NCI-H460 (cell line): ENCODE results near the gene CDKN2B-AS1. TPM values are rescaled to one million over a fixed set of nuclear protein-coding genes. Genes with fewer than 3 reads are reported as not detected.

Experiments used
- DNase-seq: peaks from one replicate; pipeline ENCODE4 v3.0.0-alpha.2; 2016; ENCODE audit warnings: low read depth; ENCODE audit errors: extremely low read depth
- total RNA-seq: library from RNA; depleted of rRNA; stranded (reverse); fragments of >200 nt; shearing (Covaris generic); gene quantifications from 2 replicates; pipeline ENCODE4 v1.2.3, GENCODE V29; 2014

The CDKN2B-AS1 gene
- total RNA-seq, 1 experiment from 2014 or later = not detected

DNA sequence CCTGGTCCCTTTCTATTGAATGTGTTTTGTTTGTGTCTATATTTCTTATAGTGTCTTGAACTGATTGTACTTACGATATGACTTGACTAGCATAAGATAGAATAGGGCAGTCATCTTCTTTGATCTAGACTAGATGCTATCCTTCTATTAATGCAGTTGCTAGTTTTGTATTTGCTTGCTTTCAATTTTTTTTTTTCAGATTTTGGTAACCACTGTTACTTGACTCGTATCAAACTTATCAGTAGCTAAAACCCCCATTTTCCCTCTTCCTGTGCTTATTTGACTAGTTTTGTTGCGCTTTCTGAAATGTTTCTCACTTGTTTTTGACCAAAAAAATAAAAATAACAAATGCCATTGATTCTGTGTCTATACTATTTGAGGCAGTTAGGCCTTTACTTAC, 83.5 kb downstream of the CDKN2B-AS1 start:
- no peak for DNase-seq

DNA sequence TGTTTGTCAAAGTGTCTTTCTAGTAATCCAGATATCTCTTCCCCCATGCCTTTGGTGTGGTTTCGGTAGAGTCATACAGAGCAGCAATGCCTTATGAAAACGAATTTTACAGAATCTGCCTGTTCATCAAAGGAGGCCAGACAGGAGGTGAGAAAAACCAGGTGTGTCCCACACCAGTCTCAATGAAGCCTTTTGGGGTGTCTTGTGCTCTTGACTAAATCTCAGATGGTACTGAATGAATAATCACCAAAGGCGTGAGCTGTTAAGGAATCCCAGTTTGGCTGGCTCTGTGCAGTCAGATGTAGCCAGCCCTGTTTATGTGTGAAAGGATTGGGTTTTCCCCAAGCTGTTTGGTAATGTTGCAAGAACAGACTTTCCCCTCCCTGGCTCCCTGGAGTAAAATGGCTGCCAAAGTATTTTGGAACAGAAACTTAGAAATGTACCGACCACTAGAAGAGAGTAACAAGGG, 85.3 kb downstream of the CDKN2B-AS1 start:
- DNase-seq = no peak

DNA sequence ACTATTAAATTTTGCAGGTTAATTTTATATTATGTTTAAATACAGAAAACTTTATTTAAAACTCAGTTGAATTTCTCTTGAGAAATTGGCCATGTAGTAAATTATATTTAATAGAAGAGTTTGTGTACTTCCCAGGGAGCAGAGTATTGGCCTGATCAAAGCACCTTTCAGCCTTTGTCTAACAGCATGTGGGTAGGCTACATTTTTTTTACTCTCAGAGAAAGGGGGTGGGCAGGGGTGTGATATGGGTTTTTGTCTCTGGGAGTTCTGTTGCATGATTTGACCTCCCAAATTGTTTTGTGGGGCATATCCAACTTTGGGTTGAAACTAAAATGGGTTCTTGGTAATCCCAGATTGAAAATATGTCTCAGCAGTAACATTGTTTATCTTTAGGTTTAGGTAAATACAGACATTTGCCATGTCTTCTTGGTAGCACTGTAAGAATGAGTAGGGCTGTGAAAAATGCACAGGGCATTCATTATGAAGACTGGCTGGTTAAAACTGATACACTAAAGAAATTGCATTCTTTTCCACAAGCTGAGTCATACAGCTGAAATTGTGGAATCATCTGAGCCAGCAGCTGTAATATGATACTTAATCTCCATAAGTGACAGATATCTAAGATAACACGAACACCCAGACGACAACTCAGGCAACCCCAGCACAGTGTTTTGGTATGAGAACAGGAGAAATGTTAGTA, 89.9 kb downstream of the CDKN2B-AS1 start:
- DNase-seq = no peak

DNA sequence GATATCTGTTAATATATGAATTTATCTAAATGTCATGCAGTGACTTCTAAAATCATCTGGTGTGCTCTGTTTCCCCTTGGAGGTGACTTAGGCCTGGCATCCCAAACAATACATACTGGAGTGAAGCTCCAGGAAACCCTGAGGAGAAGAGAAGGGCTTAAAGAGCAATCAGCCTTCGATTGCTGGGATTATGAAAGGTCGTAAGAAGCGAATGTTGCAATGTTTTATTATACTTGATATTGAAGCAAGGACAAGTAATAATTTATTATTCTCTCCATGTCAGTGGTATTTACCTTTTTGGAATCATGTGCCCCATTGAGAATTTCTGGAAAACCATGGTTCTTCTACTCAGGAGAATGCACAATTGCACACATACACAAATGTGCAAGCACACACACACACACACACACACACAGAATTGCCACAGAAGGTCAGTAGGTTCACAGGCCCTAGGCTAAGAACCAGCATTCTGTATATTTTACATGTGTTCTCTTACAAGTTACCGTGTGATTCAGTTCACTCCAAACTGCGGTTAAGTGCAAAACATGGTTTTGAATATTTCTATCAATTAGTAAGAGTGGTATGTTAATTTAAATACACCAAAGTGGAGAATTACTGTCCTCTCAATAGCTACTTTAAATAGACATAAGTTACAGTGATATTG, 93.6 kb downstream of the CDKN2B-AS1 start:
- no peak for DNase-seq

DNA sequence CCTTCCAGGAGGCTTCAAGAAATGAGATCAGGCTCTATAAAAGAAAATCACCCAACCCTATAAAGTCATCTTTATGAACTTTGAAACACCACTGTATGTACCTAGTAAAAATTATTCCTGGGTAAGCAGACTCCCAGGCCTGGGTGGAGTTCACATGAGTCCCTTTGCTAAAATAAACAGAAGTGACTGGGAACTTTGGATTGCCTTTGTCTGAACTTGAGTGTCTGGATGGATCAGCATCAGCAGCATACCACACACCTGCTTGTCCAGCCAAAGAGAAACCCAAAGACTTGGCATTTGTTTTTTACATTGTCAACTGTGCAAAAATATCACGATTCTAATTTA, 94.1 kb downstream of the CDKN2B-AS1 start:
- no peak for DNase-seq

DNA sequence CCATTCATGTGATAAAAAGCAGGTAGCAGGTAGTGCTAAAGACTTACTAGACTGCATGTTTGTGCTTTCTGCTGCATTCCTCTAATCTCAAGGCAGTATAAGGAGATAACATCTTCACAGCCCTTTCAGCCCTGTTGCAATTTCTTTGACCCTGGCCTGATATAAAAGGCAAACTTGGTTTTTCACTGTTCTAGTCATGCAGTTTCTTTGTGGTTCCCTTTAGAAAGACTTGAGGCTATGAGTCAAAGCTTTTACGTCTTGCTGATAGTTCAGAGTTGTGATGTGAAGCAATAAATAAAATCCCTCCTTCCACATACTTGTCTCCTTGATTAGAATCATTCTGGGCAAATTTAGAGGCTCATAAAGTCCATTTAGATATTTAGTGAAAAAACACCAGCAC, 103.1 kb downstream of the CDKN2B-AS1 start:
- no peak for DNase-seq

DNA sequence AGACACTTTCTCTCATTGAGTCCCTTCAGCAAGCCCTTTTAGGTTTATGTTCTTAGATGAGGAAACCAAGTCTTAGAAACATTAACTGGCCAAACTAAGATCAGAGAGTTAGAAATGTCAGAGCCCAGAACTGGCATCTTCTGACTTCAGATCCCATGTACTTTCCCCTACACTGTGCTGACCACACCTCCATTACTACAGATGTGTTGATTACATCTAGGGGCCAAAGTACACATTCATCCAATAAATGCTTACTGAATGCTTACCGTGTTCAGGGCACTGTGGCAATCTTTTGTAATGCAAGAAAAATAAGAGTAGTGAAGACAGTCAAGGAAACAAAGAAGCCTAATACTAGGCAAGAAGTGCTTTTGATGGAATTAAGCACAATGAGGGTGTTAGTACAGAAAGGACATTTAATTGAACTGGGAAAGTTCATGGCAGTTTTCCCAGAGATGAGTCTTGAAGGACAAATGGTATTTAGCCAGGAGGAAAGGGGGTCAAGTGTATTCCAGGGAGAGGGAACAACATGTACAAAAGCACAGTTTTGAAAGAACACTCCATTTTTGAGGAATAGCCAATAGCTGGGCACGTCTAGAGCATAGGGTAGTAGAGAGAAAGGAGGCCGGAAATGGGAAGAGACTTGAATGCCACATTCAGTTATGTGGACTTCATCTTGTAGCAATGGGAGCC, 104.2 kb downstream of the CDKN2B-AS1 start:
- DNase-seq = no peak

DNA sequence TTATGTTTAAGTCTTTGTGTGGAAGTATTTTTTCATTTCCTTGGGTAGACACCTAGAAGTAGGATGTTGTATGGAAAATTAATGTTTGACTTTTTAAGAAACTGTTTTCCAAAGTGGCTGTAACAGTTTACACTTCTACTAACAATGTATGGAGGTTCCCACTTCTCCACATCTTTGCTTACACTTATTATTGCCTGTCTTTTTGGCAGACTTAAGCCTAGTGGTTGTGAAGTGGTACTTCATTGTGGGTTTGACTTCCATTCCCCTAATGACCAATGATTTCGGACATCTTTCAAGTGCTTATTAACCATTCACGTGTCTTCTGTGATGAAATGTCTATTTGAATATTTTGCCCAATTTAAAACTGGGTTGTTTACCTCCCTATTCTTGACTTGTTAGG, 106.0 kb downstream of the CDKN2B-AS1 start:
- DNase-seq = no peak

DNA sequence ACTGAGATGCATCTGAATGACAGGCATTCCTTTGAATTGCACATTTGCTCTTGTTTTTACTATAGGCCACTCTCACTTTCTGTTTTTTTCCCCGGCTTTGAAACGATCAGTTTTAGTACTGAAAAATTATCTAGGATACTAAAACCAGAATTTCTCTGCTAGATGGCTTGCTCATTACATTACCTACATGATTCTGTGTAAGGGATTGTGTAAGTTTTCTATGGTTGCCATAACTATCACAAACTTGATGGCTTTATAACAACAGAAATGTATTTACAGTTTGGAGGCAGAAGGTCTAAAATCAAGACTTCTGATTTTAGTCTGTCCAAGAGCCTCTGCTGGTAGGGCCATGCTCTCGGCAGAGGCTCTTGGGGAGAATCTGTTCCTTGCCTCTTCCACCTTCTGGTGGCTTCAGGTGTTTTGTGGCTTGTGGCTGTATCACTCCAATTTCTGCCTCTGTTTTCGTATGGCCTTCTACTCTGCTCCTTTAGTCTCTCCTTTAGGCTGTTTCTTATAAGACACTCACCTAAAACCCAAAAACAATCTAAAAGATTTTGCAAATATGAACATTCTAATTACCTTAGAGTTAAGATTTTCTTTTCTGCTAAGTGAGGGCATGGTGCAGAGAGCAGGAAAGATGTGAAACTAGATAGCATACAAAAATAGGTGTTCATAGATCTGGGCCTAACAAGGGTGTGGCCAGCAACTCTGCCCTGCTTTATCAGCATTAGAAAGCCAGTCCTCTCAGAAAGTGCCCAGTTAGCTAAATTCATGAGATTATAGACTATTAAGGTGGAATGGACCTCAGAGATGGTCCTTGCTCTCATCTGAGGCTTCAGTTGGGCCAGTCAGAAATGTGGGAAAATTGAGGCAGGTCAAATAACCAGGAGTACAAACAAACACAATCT, 107.8 kb downstream of the CDKN2B-AS1 start:
- DNase-seq = no peak

DNA sequence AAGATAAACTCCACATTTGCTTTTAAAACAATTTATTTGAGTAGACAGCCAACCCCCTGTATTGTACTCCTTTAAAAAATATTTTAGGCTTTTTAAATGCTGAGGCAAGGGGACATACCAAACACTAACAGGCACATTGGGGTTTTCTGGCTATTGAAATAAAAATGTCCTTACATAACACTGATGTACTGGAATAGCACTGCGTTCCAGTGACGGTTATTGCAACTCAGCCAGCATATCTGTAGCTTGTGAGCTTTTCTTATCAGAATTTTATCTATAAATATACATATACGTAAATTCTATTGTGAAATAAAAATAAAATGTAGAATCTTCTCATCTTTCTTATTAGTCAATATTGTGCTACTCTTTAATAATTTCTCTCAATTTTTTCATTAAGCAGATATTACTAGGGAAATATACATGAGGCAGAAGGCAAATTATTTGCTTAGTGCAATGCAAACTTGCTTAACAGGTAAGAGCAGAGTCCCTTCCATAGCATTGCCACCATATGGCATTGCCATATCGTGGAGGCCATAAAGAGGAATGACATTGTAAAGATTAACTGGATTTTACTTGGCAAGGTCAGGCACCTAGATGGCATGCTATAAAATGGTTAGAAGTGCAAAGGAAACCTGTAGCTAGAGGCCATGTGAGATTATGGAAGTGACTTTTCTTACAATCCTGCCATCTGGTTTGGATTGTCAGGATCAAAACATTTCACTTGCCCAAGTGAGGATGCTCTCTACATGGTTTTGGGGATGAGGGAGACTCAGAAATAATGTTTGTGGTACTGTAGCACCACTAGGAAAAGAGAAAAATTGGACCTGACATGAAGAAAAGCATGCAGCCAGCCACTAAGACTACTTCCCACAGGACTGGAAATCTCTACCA, 109.3 kb downstream of the CDKN2B-AS1 start:
- no peak for DNase-seq

DNA sequence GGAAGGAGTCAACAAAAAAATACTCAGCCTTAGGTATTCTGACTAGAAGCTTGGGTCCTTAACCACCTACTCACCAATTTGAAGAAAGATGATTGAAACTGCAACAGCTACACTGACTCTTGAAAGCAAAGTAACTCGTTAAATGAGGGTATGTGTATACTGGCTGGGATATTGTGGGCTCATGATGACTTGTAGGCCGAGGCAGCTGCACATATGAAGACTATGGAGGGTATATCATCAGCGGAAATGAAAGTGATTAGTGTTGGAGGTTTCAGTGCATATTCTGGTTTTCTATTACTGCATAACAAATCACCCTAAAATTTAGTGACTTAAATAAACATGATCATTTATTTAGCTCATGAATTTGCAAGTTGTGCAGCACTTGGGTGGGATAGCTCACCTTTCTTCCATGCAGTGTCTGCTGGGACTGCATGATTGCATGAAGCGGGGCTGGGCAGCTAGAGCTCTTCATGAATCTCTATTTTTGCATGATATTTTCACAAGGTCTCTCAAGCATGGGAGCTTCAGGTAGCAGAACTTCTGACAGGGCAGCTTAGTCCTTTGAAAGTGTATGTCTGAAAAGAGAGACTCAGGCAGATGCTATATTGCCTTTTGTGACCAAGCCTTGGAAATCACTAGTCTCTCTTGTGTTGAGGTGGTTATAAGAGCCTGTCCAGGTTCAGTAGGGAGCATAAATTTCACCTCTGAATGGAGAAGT, 110.6 kb downstream of the CDKN2B-AS1 start:
- no peak for DNase-seq

DNA sequence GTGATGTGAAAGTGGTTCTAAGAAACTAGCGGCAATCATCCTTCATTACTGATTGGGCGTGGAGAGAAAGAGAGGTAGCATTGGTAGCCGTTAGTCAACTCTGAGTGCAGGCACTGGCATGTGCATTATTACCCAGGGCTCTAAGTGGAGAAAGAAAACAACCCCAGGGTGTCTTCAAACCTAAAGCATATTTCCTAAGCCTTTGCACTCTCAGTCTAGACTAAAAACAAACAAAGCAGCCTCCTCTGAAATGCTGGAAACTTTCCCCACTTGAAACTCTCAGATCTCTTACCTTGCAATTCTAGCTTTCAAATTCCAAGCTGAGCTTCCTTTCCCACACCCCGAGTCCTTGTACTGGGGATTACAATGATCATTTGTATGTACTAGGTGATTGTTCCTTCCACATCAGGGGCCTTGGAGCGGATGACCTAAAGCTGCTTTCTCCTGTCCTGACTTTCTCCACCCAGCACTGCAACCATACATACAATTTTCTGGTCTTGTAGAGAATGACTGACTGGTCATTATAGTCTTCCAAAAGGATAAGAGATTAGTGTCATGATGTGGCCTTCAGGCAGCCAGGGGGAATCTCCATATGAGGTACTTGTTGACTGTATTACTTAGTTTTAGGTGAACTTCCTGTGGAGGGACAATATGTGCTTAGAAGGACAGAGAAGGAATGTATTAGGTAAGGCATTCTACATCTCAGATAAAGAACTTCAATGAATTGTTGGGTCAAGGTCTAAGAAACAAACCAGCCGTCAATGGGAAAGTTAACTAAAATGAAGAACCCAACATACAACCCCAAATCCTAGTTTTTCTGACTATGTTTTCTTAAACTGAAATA, 112.8 kb downstream of the CDKN2B-AS1 start:
- DNase-seq = no peak

DNA sequence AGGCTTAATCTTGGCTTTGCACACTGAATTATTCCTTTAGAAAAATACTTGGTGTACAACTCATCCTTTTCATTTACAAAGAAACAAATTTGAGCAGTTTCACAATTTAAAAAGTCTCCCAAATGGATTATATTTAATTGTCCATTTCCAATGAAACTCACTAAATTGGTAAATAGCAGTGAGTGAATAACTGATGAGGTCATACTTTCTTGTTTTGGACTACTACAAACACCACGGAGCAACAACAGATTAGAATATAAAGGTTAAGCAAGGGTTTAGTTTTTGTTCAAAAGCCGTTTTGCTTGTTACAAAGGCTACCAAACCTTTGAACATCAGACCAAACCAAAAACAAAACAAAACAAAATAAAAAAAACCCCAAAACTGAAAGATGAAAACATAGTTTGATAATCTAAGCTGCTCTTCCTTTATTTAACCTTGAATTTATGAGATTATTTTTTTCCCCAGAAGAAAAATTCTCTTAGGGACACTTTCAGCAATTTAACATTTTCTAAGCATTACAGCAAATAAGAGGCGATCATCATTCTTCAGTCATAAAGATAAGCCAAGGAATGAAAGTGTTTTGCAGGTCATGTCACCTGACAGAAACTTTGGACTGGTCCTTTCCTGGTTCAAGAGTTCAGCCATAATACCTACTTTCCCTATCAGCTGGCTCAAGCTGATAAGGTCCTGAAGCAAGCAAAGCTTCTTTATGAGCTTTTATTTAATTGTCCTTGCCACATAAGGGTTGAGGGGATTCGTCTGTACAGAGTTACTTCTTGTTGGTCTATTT, 114.2 kb downstream of the CDKN2B-AS1 start:
- DNase-seq = no peak

DNA sequence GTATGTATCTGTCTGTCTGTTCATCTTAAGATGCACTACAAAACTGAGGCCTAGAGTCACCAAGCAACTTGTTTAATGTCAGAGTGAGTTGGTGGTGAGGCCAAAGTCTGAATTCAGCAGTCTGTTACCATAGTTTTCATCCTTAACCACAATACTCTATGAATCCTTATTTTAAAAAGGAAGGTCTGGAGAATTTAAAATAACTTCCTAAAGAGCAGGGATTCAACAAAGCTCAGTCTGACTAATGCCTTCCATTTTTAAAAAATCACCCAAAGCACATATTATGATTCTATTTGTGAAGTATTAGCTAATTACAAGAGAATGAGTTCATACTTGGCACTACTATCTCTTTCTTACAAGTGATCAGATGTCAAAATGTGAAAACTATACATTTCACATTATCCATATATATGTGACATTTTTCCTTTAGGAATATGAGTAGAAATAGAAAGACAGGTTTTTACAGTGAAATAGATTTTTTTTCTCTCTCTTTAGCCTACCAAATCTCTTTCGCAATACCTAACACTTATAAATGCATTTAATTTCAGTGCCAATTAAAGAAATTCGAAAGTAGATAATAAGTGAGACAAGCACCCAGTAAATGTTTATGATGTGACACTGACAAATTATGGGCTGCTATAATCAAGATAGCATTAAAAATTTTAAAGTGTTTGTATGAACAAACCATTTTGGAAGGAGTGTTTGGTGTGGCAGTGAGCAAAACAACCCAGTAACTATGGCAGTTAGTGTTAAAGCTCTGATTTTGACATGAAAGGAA, 116.8 kb downstream of the CDKN2B-AS1 start:
- DNase-seq = no peak

DNA sequence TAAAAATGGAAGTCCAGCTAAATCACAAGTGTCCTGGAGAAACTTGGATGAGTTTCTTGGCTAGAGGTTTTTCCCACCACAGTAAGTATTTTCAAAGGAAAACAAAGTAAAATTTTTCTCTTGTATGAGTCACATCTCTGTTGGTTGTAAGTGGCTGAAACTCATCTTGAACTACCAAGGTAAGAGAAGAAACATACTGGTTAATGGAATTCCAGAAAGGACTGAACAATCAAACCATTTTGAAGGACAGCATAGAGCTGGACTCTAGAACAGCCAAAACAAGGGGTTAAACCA, 117.3 kb downstream of the CDKN2B-AS1 start:
- no peak for DNase-seq

DNA sequence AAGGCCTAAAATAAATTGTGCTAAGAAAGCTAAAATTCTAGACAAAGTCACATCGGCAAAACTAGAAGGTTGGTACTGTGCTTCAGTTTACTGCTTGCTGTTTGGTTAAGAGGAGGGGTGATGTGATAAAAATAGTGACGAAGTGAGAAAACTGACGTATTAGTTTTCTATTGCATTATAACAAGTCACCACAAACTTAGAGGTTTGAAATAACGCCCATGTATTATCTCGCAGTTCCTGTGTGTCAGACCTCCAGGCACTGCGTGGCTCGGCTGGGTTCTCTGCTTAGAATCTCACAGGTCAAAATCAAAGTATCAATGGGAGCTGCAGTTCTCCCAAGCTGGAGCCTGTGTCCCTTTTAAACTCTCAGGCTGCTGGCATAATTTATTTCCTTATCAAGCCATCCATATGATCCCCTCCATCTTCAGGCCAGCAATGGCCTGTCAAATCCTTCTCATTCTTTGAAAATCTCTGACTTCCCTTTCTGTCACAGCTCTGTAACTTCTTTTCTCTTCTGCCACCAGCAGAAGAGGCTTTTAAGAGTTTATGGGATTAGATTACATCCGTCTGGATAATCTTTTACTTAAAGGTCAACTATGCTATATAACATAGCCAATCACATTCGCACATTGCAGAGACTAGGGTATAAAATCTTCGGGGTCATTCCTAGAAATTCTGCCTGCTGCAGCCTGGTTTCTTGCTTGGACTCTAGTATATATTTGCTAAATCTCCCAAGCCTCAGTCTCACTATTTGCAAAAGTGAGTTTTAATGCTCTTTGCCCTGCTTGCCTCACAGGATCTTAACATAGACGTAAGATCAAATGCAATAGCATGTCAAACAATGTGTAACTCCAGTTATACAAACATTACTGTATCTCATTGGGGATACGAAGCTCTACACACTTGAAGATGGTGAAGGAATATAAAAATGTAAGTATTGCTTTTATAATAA, 118.6 kb downstream of the CDKN2B-AS1 start:
- DNase-seq = no peak
